ENCODE measurements around the gene MYH7.
"Not testable (repeated sequence)": the region's sequence is repeated elsewhere in the genome, so short reads cannot be mapped to it uniquely, and the experiment has no call there.

MYH7 gene

GRCh38 chr14:23406725-23407355, 28.6 kb downstream of the MYH7 start:
- no peak for DNase-seq (ENCODE audit: low spot score)

GRCh38 chr14:23406244-23406643, 29.2 kb downstream of the MYH7 start:
- DNase-seq (ENCODE audit: low spot score), result no peak

GRCh38 chr14:23405516-23406025, 29.9 kb downstream of the MYH7 start:
- DNase-seq (ENCODE audit: low spot score), result no peak

- DNase-seq (ENCODE audit: low spot score), result no peak
Measured at GRCh38 chr14:23405096-23405495, 30.4 kb downstream of the MYH7 start.

GRCh38 chr14:23404331-23404900, 31.0 kb downstream of the MYH7 start:
- DNase-seq (ENCODE audit: low spot score), result no peak

GRCh38 chr14:23403908-23404307, 31.6 kb downstream of the MYH7 start:
- DNase-seq (ENCODE audit: low spot score), result no peak

- DNase-seq (ENCODE audit: low spot score), result no peak
Measured at GRCh38 chr14:23403139-23403438, 32.4 kb downstream of the MYH7 start.

GRCh38 chr14:23402296-23403138, 32.9 kb downstream of the MYH7 start:
- DNase-seq (ENCODE audit: low spot score), result no peak

- no peak for DNase-seq (ENCODE audit: low spot score)
Measured at GRCh38 chr14:23401291-23401690, 34.2 kb downstream of the MYH7 start.

GRCh38 chr14:23400496-23401149, 34.8 kb downstream of the MYH7 start:
- DNase-seq (ENCODE audit: low spot score), result not testable (repeated sequence)

- DNase-seq (ENCODE audit: low spot score), result no peak
Measured at GRCh38 chr14:23399591-23399990, 35.9 kb downstream of the MYH7 start.

- DNase-seq (ENCODE audit: low spot score), result no peak
Measured at GRCh38 chr14:23399136-23399535, 36.3 kb downstream of the MYH7 start.

- no peak for DNase-seq (ENCODE audit: low spot score)
Measured at GRCh38 chr14:23398348-23398747, 37.1 kb downstream of the MYH7 start.

GRCh38 chr14:23396781-23397407, 38.6 kb downstream of the MYH7 start:
- DNase-seq (ENCODE audit: low spot score), result no peak

GRCh38 chr14:23396126-23396525, 39.3 kb downstream of the MYH7 start:
- no peak for DNase-seq (ENCODE audit: low spot score)

- no peak for DNase-seq (ENCODE audit: low spot score)
Measured at GRCh38 chr14:23392613-23393012, 42.8 kb downstream of the MYH7 start.

GRCh38 chr14:23389871-23390270, 45.6 kb downstream of the MYH7 start:
- DNase-seq (ENCODE audit: low spot score), result not testable (repeated sequence)

- DNase-seq (ENCODE audit: low spot score), result no peak
Measured at GRCh38 chr14:23389396-23389795, 46.1 kb downstream of the MYH7 start.

- DNase-seq (ENCODE audit: low spot score), result no peak
Measured at GRCh38 chr14:23388996-23389395, 46.5 kb downstream of the MYH7 start.

- no peak for DNase-seq (ENCODE audit: low spot score)
Measured at GRCh38 chr14:23387916-23388882, 47.3 kb downstream of the MYH7 start.

GRCh38 chr14:23386999-23387398, 48.5 kb downstream of the MYH7 start:
- no peak for DNase-seq (ENCODE audit: low spot score)
